HepG2 (cell line): Measurements from ENCODE around the gene GPS1. TPM values are rescaled to one million over a fixed set of nuclear protein-coding genes. Genes with fewer than 3 reads are reported as not detected.
A peak's percentile ranks its signal among the peaks of the same experiment; 100 is the strongest.

Experiments used
- FOSL2 ChIP-seq: sonication (generic); formaldehyde crosslinking; IDR thresholded peaks from 2 replicates; pipeline ENCODE4 v1.4.0; 2020; ENCODE audit warnings: missing genetic modification reagents
- FOXA3 ChIP-seq: IDR thresholded peaks from 2 replicates; pipeline ENCODE4 v1.6.1; 2016; ENCODE audit warnings: missing genetic modification reagents, missing compliant biosample characterization
- GATA4 ChIP-seq: sonication (generic); IDR thresholded peaks from 2 replicates; pipeline ENCODE4 v1.6.1; 2016; ENCODE audit warnings: antibody characterized with exemption, low read depth, borderline replicate concordance
- HIC2 ChIP-seq: sonication (generic); formaldehyde crosslinking; IDR thresholded peaks from 2 replicates; pipeline ENCODE4 v1.9.0; 2022; ENCODE audit warnings: low read depth, missing genetic modification reagents
- HNRNPH1 ChIP-seq: fragments of 200-400 bp; formaldehyde crosslinking; optimal IDR thresholded peaks from 2 replicates; pipeline ENCODE3; 2017; ENCODE audit warnings: mild to moderate bottlenecking, low read depth, low read length
- HOXA3 ChIP-seq: sonication (generic); formaldehyde crosslinking; IDR thresholded peaks from 2 replicates; pipeline ENCODE4 v1.5.0; 2020; ENCODE audit warnings: missing genetic modification reagents
- ISL2 ChIP-seq: sonication (generic); formaldehyde crosslinking; IDR thresholded peaks from 2 replicates; pipeline ENCODE4 v1.5.0; 2020; ENCODE audit warnings: missing genetic modification reagents
- KDM5A ChIP-seq: fragments of 200-600 bp; sonication (generic); IDR thresholded peaks from 2 replicates; pipeline ENCODE4 v1.7.0; 2018; ENCODE audit warnings: antibody characterized with exemption, mild to moderate bottlenecking, low read length, borderline replicate concordance
- MED1 ChIP-seq: sonication (generic); formaldehyde crosslinking; IDR thresholded peaks from 2 replicates; pipeline ENCODE4 v1.4.0; 2020; ENCODE audit warnings: missing genetic modification reagents
- MED13 ChIP-seq: sonication (generic); formaldehyde crosslinking; IDR thresholded peaks from 2 replicates; pipeline ENCODE4 v1.5.0; 2020; ENCODE audit warnings: missing genetic modification reagents
- NRL ChIP-seq: sonication (generic); formaldehyde crosslinking; IDR thresholded peaks from 2 replicates; pipeline ENCODE4 v1.5.0; 2020; ENCODE audit warnings: missing genetic modification reagents, mild to moderate bottlenecking, moderate library complexity, borderline replicate concordance
- PHF21A ChIP-seq: sonication (generic); formaldehyde crosslinking; IDR thresholded peaks from 2 replicates; pipeline ENCODE4 v1.5.0; 2020; ENCODE audit warnings: mild to moderate bottlenecking, missing genetic modification reagents
- POLR2G ChIP-seq: fragments of 200-400 bp; formaldehyde crosslinking; IDR thresholded peaks from 2 replicates; pipeline ENCODE4 v1.6.1; 2018; ENCODE audit warnings: mild to moderate bottlenecking, low read depth, low read length, moderate library complexity
- SAP130 ChIP-seq: IDR thresholded peaks from 2 replicates; pipeline ENCODE4 v1.6.1; 2016; ENCODE audit warnings: low read depth
- TEAD2 ChIP-seq: sonication (generic); formaldehyde crosslinking; IDR thresholded peaks from 2 replicates; pipeline ENCODE4 v1.9.0; 2021; ENCODE audit warnings: missing genetic modification reagents
- THAP7 ChIP-seq: sonication (generic); formaldehyde crosslinking; IDR thresholded peaks from 2 replicates; pipeline ENCODE4 v1.8.1; 2023; ENCODE audit warnings: mild to moderate bottlenecking, missing genetic modification reagents
- YY1 ChIP-seq: IDR thresholded peaks from 2 replicates; pipeline ENCODE4 v1.6.1; 2011; ENCODE audit warnings: low read length, low read depth, moderate library complexity, mild to moderate bottlenecking; ENCODE audit not compliant: insufficient read depth, insufficient replicate concordance
- ZBTB49 ChIP-seq: sonication (generic); formaldehyde crosslinking; IDR thresholded peaks from 2 replicates; pipeline ENCODE4 v1.4.0; 2020; ENCODE audit warnings: missing genetic modification reagents, borderline replicate concordance
- ZC3H13 ChIP-seq: sonication (generic); formaldehyde crosslinking; IDR thresholded peaks from 2 replicates; pipeline ENCODE4 v1.8.1; 2023; ENCODE audit warnings: mild to moderate bottlenecking, missing genetic modification reagents, moderate library complexity
- ZFY ChIP-seq: sonication (generic); formaldehyde crosslinking; IDR thresholded peaks from 2 replicates; pipeline ENCODE4 v1.4.0; 2020; ENCODE audit warnings: missing genetic modification reagents
- ZNF550 ChIP-seq: sonication (generic); formaldehyde crosslinking; IDR thresholded peaks from 2 replicates; pipeline ENCODE4 v1.4.0; 2020; ENCODE audit warnings: mild to moderate bottlenecking, missing genetic modification reagents, borderline replicate concordance
- ZNF792 ChIP-seq: IDR thresholded peaks from 2 replicates; pipeline ENCODE4 v1.6.1; 2016
- polyA plus RNA-seq, 8 experiments: library from polyadenylated mRNA; depleted of rRNA in 3 of 8; stranded (reverse) in 7 of 8; unstranded in 1 of 8; fragments of >200 nt; fragmentation: Illumina TruSeq in 4 of 8; extraction: Trizol in 4 of 8; gene quantifications; 2 replicates each; pipeline versions ENCODE4 v1.2.1 to v1.2.3, GENCODE V29; 2011 to 2016; ENCODE audit warnings: low read depth in 4 of 8, missing spikeins in 1 of 8, mixed read lengths in 1 of 8; ENCODE audit not compliant: insufficient read depth in 1 of 8
- total RNA-seq, 5 experiments: library from RNA; depleted of rRNA; stranded (reverse); fragments of >200 nt; fragmentation: Illumina TruSeq; extraction: Trizol; gene quantifications; 2 replicates each; pipeline ENCODE4 v1.2.3, GENCODE V29; 2016; ENCODE audit warnings: low read depth in 1 of 5

GPS1 gene
- total and polyA plus RNA-seq, 2 of the 13 experiments (the other 11 are each of a cell fraction or from before 2014, with no cell fraction given): 124 to 128 TPM

- peak; percentile 49; the same call in 1 of the 2 replicates for TF ChIP-seq ZC3H13 (CRISPR knock-in tag)
- no peak for TF ChIP-seq ZNF792
- peak; percentile 46 for TF ChIP-seq YY1
- peak; percentile 36 for TF ChIP-seq HNRNPH1
- peak; percentile 88; the same call in 1 of the 2 replicates for TF ChIP-seq MED13
- TF ChIP-seq FOXA3 (CRISPR knock-in tag): peak; percentile 43; the same call in 1 of the 2 replicates
- peak; percentile 73; the same call in 1 of the 2 replicates for TF ChIP-seq HOXA3 (CRISPR knock-in tag)
- TF ChIP-seq MED1 (CRISPR knock-in tag): peak; percentile 90
- TF ChIP-seq TEAD2 (CRISPR knock-in tag): no peak
- TF ChIP-seq SAP130: peak; percentile 56
- TF ChIP-seq PHF21A (CRISPR knock-in tag): peak; percentile 33; the same call in 1 of the 2 replicates
- TF ChIP-seq ISL2 (CRISPR knock-in tag): peak; percentile 78
- peak; percentile 53 for TF ChIP-seq FOSL2 (CRISPR knock-in tag)
- TF ChIP-seq NRL: peak; percentile 38; the same call in 1 of the 2 replicates
- TF ChIP-seq GATA4: peak; percentile 70; the same call in 1 of the 2 replicates
- TF ChIP-seq KDM5A: no peak
- no peak for TF ChIP-seq ZBTB49 (CRISPR knock-in tag)
- peak; percentile 92 for TF ChIP-seq HIC2 (CRISPR knock-in tag)
- 0 out of 2 replicates have a peak, but pooled peaks have one; percentile 38 for TF ChIP-seq ZNF550 (CRISPR knock-in tag)
- TF ChIP-seq POLR2G: peak; percentile 16
- peak; percentile 56; the same call in 1 of the 2 replicates for TF ChIP-seq ZFY (CRISPR knock-in tag)
- TF ChIP-seq THAP7 (CRISPR knock-in tag): peak; percentile 30; the same call in 1 of the 2 replicates
These were observed 36.3 kb upstream of the GPS1 start (continued) for GRCh38 chr17:82015311-82015971.
